Prostate gland (tissue), 2 donors: ENCODE data around the gene INPP5D. TPM values are rescaled to one million over a fixed set of nuclear protein-coding genes. Genes with fewer than 3 reads are reported as not detected.

Experiments
- DNase-seq: peaks from one replicate; pipeline ENCODE4 v3.0.0-alpha.2; 2019; ENCODE audit warnings: low spot score
- H3K27ac ChIP-seq, 2 donors: fragments of 200-600 bp; sonication (generic); 2 replicates each; pipeline ENCODE4 v1.5.1; 2017 to 2019
- H3K27me3 ChIP-seq: fragments of 200-600 bp; sonication (generic); replicated peaks from 2 replicates; pipeline ENCODE4 v1.5.1; 2019; ENCODE audit not compliant: insufficient read depth
- H3K36me3 ChIP-seq, 2 donors: fragments of 200-600 bp; sonication (generic); 1 replicate in 1 of 2; 2 replicates in 1 of 2; pipeline versions ENCODE4 v1.5.1 to v1.8.1; 2017 to 2019
- H3K4me1 ChIP-seq: fragments of 200-600 bp; sonication (generic); replicated peaks from 2 replicates; pipeline ENCODE4 v1.5.1; 2019
- H3K4me3 ChIP-seq, 2 donors: fragments of 200-600 bp; sonication (generic); 2 replicates each; pipeline ENCODE4 v1.5.1; 2017 to 2019
- H3K9me3 ChIP-seq: fragments of 200-600 bp; sonication (generic); 2 replicates; pipeline ENCODE4 v1.5.1; 2017
- POLR2A ChIP-seq: fragments of 450-650 bp; IDR thresholded peaks from one replicate; pipeline ENCODE4 v1.6.1; 2016; ENCODE audit warnings: antibody characterized with exemption, mild to moderate bottlenecking
- POLR2AphosphoS5 ChIP-seq: sonication (generic); formaldehyde crosslinking; IDR thresholded peaks from one replicate; pipeline ENCODE4 v1.6.1; 2017; ENCODE audit warnings: antibody characterized with exemption
- WGBS: methylation state at CpG from one replicate; pipeline ENCODE4 v1.1.5; 2018; 5-methylcytosine and 5-hydroxymethylcytosine counted together
- intact Hi-C: fragments of 100-400 bp; cut with DNase I; formaldehyde crosslinking; loops from one replicate; pipeline ENCODE4 v1.14.2; 2022
- total RNA-seq, 2 donors: library from RNA; depleted of rRNA; stranded (reverse); fragments of >200 nt; gene quantifications; one replicate each; pipeline ENCODE4 v1.1.0, GENCODE V29; 2016
- TF ChIP-seq, protein P1 (sequence below), 4 experiments: fragments of 200-600 bp in 2 of 4; fragments of 450-650 bp in 2 of 4; sonication (generic) in 2 of 4; IDR thresholded peaks; 1 replicate in 3 of 4; 2 replicates in 1 of 4; pipeline ENCODE4 v1.5.1; 2016 to 2019; ENCODE audit warnings: antibody characterized with exemption in 4 of 4, mild to moderate bottlenecking in 2 of 4, moderate library complexity in 2 of 4

The INPP5D gene
- total RNA-seq, 2 donors from 2014 or later: 11.4 to 18.8 TPM

DNA sequence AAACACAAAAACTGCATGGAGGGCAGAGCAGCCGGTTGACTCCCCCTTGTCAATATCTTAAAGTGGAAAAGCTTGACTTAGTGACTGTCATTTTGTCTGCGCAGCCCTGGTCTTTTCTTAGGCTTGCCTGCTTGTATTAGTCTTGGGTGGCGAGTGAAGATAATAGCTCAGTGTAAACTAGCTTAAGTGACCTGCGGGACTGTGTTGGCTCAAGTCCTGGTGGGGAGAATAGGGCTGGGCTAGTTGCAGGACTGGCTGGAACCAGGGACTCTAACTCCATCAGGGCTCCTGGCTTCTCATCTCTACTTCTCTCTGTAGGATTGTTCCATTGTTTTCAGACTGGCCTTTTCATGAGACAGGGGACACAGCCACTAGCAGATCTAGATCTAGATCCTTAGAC lies 183.2 kb downstream of the INPP5D start:
- TF ChIP-seq POLR2A (no peak), POLR2AphosphoS5 (no peak)
- TF ChIP-seq, protein P1, sequence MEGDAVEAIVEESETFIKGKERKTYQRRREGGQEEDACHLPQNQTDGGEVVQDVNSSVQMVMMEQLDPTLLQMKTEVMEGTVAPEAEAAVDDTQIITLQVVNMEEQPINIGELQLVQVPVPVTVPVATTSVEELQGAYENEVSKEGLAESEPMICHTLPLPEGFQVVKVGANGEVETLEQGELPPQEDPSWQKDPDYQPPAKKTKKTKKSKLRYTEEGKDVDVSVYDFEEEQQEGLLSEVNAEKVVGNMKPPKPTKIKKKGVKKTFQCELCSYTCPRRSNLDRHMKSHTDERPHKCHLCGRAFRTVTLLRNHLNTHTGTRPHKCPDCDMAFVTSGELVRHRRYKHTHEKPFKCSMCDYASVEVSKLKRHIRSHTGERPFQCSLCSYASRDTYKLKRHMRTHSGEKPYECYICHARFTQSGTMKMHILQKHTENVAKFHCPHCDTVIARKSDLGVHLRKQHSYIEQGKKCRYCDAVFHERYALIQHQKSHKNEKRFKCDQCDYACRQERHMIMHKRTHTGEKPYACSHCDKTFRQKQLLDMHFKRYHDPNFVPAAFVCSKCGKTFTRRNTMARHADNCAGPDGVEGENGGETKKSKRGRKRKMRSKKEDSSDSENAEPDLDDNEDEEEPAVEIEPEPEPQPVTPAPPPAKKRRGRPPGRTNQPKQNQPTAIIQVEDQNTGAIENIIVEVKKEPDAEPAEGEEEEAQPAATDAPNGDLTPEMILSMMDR (IDR thresholded peaks at IDR 0.05): no peak
- intact Hi-C loops: no loop called here
- Histone ChIP-seq H3K27me3 (no peaks in the 10 kb centered on the region), H3K9me3 (no peaks in the 10 kb centered on the region), H3K4me3 (no peak overlapping the region), H3K27ac (no peak overlapping the region), H3K36me3 (no peaks in the 10 kb centered on the region), H3K4me1 (no peaks in the 10 kb centered on the region)
- no peak for DNase-seq
- whole genome bisulfite sequencing: 70% methylated on average over 4 of the region's 4 CpGs

DNA sequence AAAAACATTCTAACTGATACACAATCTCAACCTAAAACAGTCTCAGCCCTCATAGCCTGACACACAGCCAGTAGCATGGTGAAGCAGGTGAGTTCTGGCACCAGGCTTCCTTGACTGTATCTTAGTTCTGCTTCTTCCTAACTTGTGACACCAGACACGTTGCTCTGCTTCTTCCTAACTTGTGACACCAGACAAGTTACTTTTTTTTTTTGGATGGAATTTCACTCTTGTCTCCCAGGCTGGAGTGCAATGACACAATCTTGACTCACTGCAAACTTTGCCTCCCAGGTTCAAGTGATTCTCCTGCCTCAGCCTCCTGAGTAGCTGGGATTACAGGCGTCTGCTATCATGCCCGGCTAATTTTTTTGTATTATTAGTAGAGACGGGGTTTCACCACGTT lies 184.7 kb downstream of the INPP5D start:
- TF ChIP-seq, protein P1 (IDR thresholded peaks at IDR 0.05): no peak
- TF ChIP-seq POLR2A (no peak), POLR2AphosphoS5 (no peak)
- no peak overlapping the region for H3K27ac ChIP-seq
- no peaks in the 10 kb centered on the region for H3K27me3 ChIP-seq
- H3K4me3 ChIP-seq: no peak overlapping the region
- H3K36me3 ChIP-seq: no peaks in the 10 kb centered on the region
- H3K9me3 ChIP-seq: no peaks in the 10 kb centered on the region
- H3K4me1 ChIP-seq: no peaks in the 10 kb centered on the region
- intact Hi-C loops: no loop called here
- no peak for DNase-seq
- 49% methylated on average over 5 of the region's 5 CpGs for WGBS

DNA sequence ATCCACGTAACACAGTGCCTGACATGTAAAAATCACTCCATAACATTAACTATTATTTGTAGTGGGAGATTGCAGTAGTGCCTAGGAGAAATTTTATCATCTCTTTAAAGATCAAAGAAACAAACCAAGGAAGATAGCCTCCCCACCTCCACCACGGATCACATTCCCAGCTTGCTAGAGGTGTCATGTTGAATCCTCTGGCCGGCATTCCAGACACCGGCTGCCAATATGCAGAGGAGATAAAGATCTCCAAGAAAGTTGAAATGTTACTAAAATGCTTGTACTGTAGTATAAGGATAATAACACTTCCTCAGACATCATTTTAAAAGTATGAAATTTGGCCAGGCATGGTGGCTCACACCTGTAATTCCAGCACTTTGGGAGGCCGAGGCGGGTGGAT lies 185.3 kb downstream of the INPP5D start:
- DNase-seq: no peak
- H3K9me3 ChIP-seq: no peaks in the 10 kb centered on the region
- no peak overlapping the region for H3K4me3 ChIP-seq
- H3K4me1 ChIP-seq: no peaks in the 10 kb centered on the region
- TF ChIP-seq POLR2AphosphoS5 (no peak), POLR2A (no peak)
- TF ChIP-seq, protein P1 (IDR thresholded peaks at IDR 0.05): no peak
- no peaks in the 10 kb centered on the region for H3K36me3 ChIP-seq
- H3K27me3 ChIP-seq: no peaks in the 10 kb centered on the region
- H3K27ac ChIP-seq: no peak overlapping the region
- intact Hi-C loops: no loop called here
- 40% methylated on average over 6 of the region's 6 CpGs for WGBS

DNA sequence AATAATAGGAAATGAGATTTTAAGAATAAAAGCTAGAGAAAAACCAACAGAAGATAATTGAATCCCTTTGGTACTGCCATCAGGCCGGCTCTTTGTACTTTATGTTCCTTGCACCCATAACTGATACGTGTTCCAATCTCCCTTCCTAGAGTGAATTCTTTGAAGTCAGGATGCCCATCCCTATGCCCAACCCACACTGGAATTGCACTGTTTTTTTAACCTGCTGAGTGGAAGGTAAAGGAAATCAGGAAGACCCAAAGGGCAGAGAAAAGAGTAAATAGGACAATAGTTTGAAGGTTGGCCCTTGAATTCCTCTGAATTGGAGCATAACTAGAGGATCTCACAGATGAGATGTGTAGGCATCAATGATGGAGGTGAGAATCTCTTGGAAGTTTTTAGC lies 187.0 kb downstream of the INPP5D start:
- TF ChIP-seq, protein P1 (IDR thresholded peaks at IDR 0.05): no peak
- TF ChIP-seq POLR2AphosphoS5 (no peak), POLR2A (no peak)
- Histone ChIP-seq H3K9me3 (no peaks in the 10 kb centered on the region), H3K27me3 (no peaks in the 10 kb centered on the region), H3K27ac (no peak overlapping the region), H3K4me3 (no peak overlapping the region), H3K4me1 (no peaks in the 10 kb centered on the region), H3K36me3 (no peaks in the 10 kb centered on the region)
- intact Hi-C loops: no loop called here
- no peak for DNase-seq
- 76% methylated on average over 2 of the region's 2 CpGs for WGBS

GRCh38 chr2:233247744-233248143 lies 187.6 kb downstream of the INPP5D start:
- Histone ChIP-seq H3K27me3 (no peaks in the 10 kb centered on the region), H3K36me3 (no peaks in the 10 kb centered on the region), H3K27ac (no peak overlapping the region), H3K4me1 (no peaks in the 10 kb centered on the region), H3K9me3 (no peaks in the 10 kb centered on the region), H3K4me3 (no peak overlapping the region)
- intact Hi-C loops: no loop called here
- TF ChIP-seq POLR2A: no peak
- TF ChIP-seq POLR2AphosphoS5: no peak
- TF ChIP-seq, protein P1 (IDR thresholded peaks at IDR 0.05): no peak
- no peak for DNase-seq
